Astrocyte (in vitro differentiated cells and primary cell): Measurements from ENCODE around the gene LRCH1. TPM values are rescaled to one million over a fixed set of nuclear protein-coding genes. Genes with fewer than 3 reads are reported as not detected.

Experiments used
- DNase-seq: peaks from one replicate; pipeline ENCODE4 v3.0.0-alpha.2; 2010; ENCODE audit warnings: low read depth
- FAIRE-seq: peaks from 2 replicates; lab custom pipeline; 2011; peaks lifted over from hg19 to GRCh38; lab: Jason Lieb, UNC
- H2AFZ ChIP-seq: 2 replicates; pipeline ENCODE4 v1.6.0; 2012; ENCODE audit warnings: low read depth, low read length, inconsistent platforms
- H3K27ac ChIP-seq: 2 replicates; pipeline ENCODE4 v1.5.1; 2011; ENCODE audit warnings: low read depth, low read length, inconsistent platforms
- H3K27me3 ChIP-seq: 2 replicates; pipeline ENCODE4 v1.6.0; 2011; ENCODE audit warnings: low read length, inconsistent platforms; ENCODE audit not compliant: insufficient read depth
- H3K36me3 ChIP-seq: 2 replicates; pipeline ENCODE4 v1.5.1; 2011; ENCODE audit warnings: low read length, inconsistent platforms; ENCODE audit not compliant: insufficient read depth
- H3K4me1 ChIP-seq: 2 replicates; pipeline ENCODE4 v1.5.1; 2011; ENCODE audit warnings: low read length, inconsistent platforms; ENCODE audit not compliant: insufficient read depth
- H3K4me2 ChIP-seq: 2 replicates; pipeline ENCODE4 v1.6.0; 2012; ENCODE audit warnings: low read length, inconsistent platforms
- H3K4me3 ChIP-seq: 2 replicates; pipeline ENCODE4 v1.5.1; 2011; ENCODE audit warnings: low read depth, mild to moderate bottlenecking, low read length, inconsistent platforms; ENCODE audit not compliant: insufficient read depth
- H3K79me2 ChIP-seq: 2 replicates; pipeline ENCODE4 v1.6.0; 2012; ENCODE audit warnings: mild to moderate bottlenecking, low read length, inconsistent platforms; ENCODE audit not compliant: insufficient read depth
- H3K9ac ChIP-seq: 2 replicates; pipeline ENCODE4 v1.6.0; 2012; ENCODE audit warnings: mild to moderate bottlenecking, low read length, inconsistent platforms
- H3K9me3 ChIP-seq: 2 replicates; pipeline ENCODE4 v1.5.1; 2012; ENCODE audit warnings: low read depth, mild to moderate bottlenecking, low read length, inconsistent platforms; ENCODE audit not compliant: insufficient read depth
- H4K20me1 ChIP-seq: 2 replicates; pipeline ENCODE4 v1.6.0; 2012; ENCODE audit warnings: low read length, inconsistent platforms; ENCODE audit not compliant: insufficient read depth
- H3K27ac Mint-ChIP-seq: one replicate; pipeline ENCODE4 v1.8.0; 2021; ENCODE audit warnings: mild to moderate bottlenecking, mixed read lengths; ENCODE audit not compliant: unreplicated experiment
- H3K27me3 Mint-ChIP-seq: one replicate; pipeline ENCODE4 v1.8.0; 2021; ENCODE audit warnings: low read depth, mixed read lengths; ENCODE audit not compliant: unreplicated experiment
- H3K36me3 Mint-ChIP-seq: one replicate; pipeline ENCODE4 v1.8.0; 2021; ENCODE audit warnings: low read depth, mixed read lengths; ENCODE audit not compliant: unreplicated experiment
- H3K4me1 Mint-ChIP-seq: one replicate; pipeline ENCODE4 v1.8.0; 2021; ENCODE audit warnings: low read depth, mixed read lengths; ENCODE audit not compliant: unreplicated experiment
- H3K4me3 Mint-ChIP-seq: one replicate; pipeline ENCODE4 v1.8.0; 2021; ENCODE audit warnings: mild to moderate bottlenecking, moderate library complexity, mixed read lengths; ENCODE audit not compliant: unreplicated experiment
- H3K9me3 Mint-ChIP-seq: one replicate; pipeline ENCODE4 v1.8.0; 2021; ENCODE audit warnings: mild to moderate bottlenecking, mixed read lengths; ENCODE audit not compliant: unreplicated experiment
- EZH2 ChIP-seq: IDR thresholded peaks from 2 replicates; pipeline ENCODE4 v1.6.1; 2012; ENCODE audit warnings: mild to moderate bottlenecking, low read length, inconsistent platforms; ENCODE audit not compliant: insufficient read depth
- total RNA-seq: library from RNA; stranded (reverse); gene quantifications from 2 replicates; pipeline ENCODE4 v1.2.1, GENCODE V29; 2021
- TF ChIP-seq, protein P1 (sequence below): IDR thresholded peaks from 2 replicates; pipeline ENCODE4 v1.5.1; 2011; ENCODE audit warnings: low read depth, mild to moderate bottlenecking, inconsistent platforms, low read length, moderate library complexity; ENCODE audit not compliant: insufficient read depth

Gene LRCH1
- total RNA-seq, 1 donor from 2014 or later: 17.7 TPM

DNA sequence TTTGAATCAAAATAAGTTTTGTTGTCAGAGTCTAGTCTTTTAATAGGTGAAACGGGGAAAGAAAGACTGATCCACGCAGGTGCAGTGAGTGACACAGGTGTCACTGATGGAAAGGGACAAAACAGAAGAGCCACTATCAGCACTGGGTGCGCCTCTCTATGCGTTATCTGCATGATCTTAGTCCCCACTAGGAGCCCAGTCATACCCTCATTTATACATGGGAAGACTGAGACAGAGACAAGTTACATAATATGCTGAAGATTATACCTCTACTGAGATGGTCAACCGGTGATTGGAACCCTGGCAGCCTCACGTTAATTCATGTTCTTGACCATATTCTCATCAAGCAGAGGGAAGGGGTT, 3.4 kb downstream of the LRCH1 start:
- Histone ChIP-seq H3K79me2 (peaks cover 80% of the 10 kb centered on the region), H3K4me3 (no peak overlapping the region), H3K27ac (no peak overlapping the region), H4K20me1 (peaks cover 52% of the 10 kb centered on the region), H3K36me3 (no peaks in the 10 kb centered on the region), H3K9me3 (no peaks in the 10 kb centered on the region), H3K4me2 (no peak overlapping the region), H3K27me3 (no peaks in the 10 kb centered on the region), H3K4me1 (peaks cover 30% of the 10 kb centered on the region), H2AFZ (no peak overlapping the region), H3K9ac (no peak overlapping the region)
- Mint-ChIP-seq H3K27me3 (no peaks in the 10 kb centered on the region), H3K36me3 (no peaks in the 10 kb centered on the region), H3K27ac (no peak overlapping the region), H3K4me3 (no peak overlapping the region), H3K9me3 (no peaks in the 10 kb centered on the region), H3K4me1 (peaks cover 21% of the 10 kb centered on the region)
- FAIRE-seq (no peak), DNase-seq (no peak)
- TF ChIP-seq EZH2: no peak
- TF ChIP-seq, protein P1, sequence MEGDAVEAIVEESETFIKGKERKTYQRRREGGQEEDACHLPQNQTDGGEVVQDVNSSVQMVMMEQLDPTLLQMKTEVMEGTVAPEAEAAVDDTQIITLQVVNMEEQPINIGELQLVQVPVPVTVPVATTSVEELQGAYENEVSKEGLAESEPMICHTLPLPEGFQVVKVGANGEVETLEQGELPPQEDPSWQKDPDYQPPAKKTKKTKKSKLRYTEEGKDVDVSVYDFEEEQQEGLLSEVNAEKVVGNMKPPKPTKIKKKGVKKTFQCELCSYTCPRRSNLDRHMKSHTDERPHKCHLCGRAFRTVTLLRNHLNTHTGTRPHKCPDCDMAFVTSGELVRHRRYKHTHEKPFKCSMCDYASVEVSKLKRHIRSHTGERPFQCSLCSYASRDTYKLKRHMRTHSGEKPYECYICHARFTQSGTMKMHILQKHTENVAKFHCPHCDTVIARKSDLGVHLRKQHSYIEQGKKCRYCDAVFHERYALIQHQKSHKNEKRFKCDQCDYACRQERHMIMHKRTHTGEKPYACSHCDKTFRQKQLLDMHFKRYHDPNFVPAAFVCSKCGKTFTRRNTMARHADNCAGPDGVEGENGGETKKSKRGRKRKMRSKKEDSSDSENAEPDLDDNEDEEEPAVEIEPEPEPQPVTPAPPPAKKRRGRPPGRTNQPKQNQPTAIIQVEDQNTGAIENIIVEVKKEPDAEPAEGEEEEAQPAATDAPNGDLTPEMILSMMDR: no peak

DNA sequence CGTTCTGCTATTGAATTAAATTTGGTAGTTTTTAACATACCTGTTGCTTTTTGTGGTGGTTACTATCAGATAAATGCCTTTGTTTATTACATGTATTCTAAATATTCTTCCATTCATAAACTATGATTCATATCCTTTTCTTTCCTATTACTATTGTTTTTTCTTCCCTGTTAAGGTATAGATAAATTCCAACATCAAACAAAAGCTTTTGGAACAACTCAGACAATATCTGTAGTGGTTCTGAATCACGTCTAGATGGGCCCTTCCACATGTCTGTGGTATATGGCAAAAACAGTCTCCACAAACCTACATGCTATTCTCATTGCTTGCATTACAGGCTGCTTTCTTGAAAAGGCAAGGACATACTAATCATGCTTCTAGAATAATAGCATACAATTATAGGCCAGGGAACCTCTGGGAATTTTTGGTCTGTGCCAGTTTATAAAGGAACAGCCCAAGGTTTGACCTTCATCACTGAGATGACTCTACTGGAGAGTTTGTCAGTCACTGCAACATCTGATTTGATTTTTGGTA, 6.4 kb downstream of the LRCH1 start:
- H3K4me3 ChIP-seq: no peak overlapping the region
- H3K4me1 ChIP-seq: peaks cover 23% of the 10 kb centered on the region
- peaks cover 13% of the 10 kb centered on the region for H3K4me1 Mint-ChIP-seq
- H3K79me2 ChIP-seq: peaks cover 96% of the 10 kb centered on the region
- no peak overlapping the region for H3K4me3 Mint-ChIP-seq
- H3K9ac ChIP-seq: no peak overlapping the region
- H3K27me3 ChIP-seq: no peaks in the 10 kb centered on the region
- H3K27me3 Mint-ChIP-seq: no peaks in the 10 kb centered on the region
- no peak overlapping the region for H3K4me2 ChIP-seq
- H3K36me3 ChIP-seq: no peaks in the 10 kb centered on the region
- no peaks in the 10 kb centered on the region for H3K9me3 ChIP-seq
- no peak for FAIRE-seq
- no peak overlapping the region for H3K27ac ChIP-seq
- peak; percentile 25 for DNase-seq
- H3K27ac Mint-ChIP-seq: no peak overlapping the region
- peaks cover 2% of the 10 kb centered on the region for H3K36me3 Mint-ChIP-seq
- H4K20me1 ChIP-seq: peaks cover 76% of the 10 kb centered on the region
- TF ChIP-seq EZH2: no peak
- TF ChIP-seq, protein P1: no peak
- no peaks in the 10 kb centered on the region for H3K9me3 Mint-ChIP-seq
- no peak overlapping the region for H2AFZ ChIP-seq

GRCh38 chr13:46560778-46561177, 7.8 kb downstream of the LRCH1 start:
- Histone ChIP-seq H3K4me2 (no peak overlapping the region), H3K9ac (no peak overlapping the region), H3K4me1 (peaks cover 15% of the 10 kb centered on the region), H3K79me2 (peaks cover 94% of the 10 kb centered on the region), H2AFZ (no peak overlapping the region), H4K20me1 (peaks cover 77% of the 10 kb centered on the region), H3K4me3 (no peak overlapping the region), H3K27ac (no peak overlapping the region), H3K36me3 (no peaks in the 10 kb centered on the region), H3K27me3 (no peaks in the 10 kb centered on the region), H3K9me3 (no peaks in the 10 kb centered on the region)
- Mint-ChIP-seq H3K27ac (no peak overlapping the region), H3K4me1 (peaks cover 6% of the 10 kb centered on the region), H3K4me3 (no peak overlapping the region), H3K9me3 (no peaks in the 10 kb centered on the region), H3K27me3 (no peaks in the 10 kb centered on the region), H3K36me3 (peaks cover 2% of the 10 kb centered on the region)
- DNase-seq (no peak), FAIRE-seq (no peak)
- TF ChIP-seq EZH2: no peak
- TF ChIP-seq, protein P1: no peak
